Measurements from ENCODE around the gene IMMP2L. TPM values are rescaled to one million over a fixed set of nuclear protein-coding genes. Genes with fewer than 3 reads are reported as not detected.
A peak's percentile ranks its signal among the peaks of the same experiment; 100 is the strongest.

IMMP2L gene
- total and polyA plus RNA-seq, 2 of the 4 experiments (the other 2 are of a cell fraction) = 5.8 to 9.3 TPM

- no peak for TF ChIP-seq MXI1 (IDR thresholded peaks at IDR 0.05; ENCODE audit: borderline replicate concordance, low read depth, low read length)
Measured at GRCh38 chr7:111081546-111082267, 480.6 kb downstream of the IMMP2L start (continued).

GRCh38 chr7:111080495-111081105, 481.7 kb downstream of the IMMP2L start:
- Histone ChIP-seq H4K91ac (ENCODE audit: insufficient read depth, low read depth, low read length) (no peak overlapping the region), H4K5ac (ENCODE audit: low read depth, low read length) (no peak overlapping the region), H3K4me2 (ENCODE audit: low read depth, low read length) (no peak overlapping the region), H2AK5ac (ENCODE audit: low read depth, low read length) (no peak overlapping the region), H3K9ac (ENCODE audit: low read depth, low read length) (no peak overlapping the region), H3K4me1 (ENCODE audit: control insufficient read depth, insufficient read depth, low read length) (peaks cover 8% of the 10 kb centered on the region), H3K36me3 (ENCODE audit: control insufficient read depth, insufficient read depth, low read length) (no peaks in the 10 kb centered on the region), H3K23ac (ENCODE audit: low read depth, low read length) (no peak overlapping the region), H3K56ac (ENCODE audit: extremely low read depth, insufficient read depth, low read length) (no peak overlapping the region), H4K20me1 (ENCODE audit: insufficient read depth, low read length) (no peaks in the 10 kb centered on the region), H3K27me3 (ENCODE audit: control insufficient read depth, insufficient read depth, low read length) (no peaks in the 10 kb centered on the region), H3K4ac (ENCODE audit: low read depth, low read length) (no peak overlapping the region), H3K27ac (ENCODE audit: insufficient read depth, low read length) (no peak overlapping the region), H2AK9ac (replicated peaks; ENCODE audit: low read depth, low read length, poor library complexity) (no peak overlapping the region), H2AFZ (replicated peaks; ENCODE audit: low read length, poor library complexity) (no peak overlapping the region), H2BK120ac (ENCODE audit: low read depth, low read length) (no peak overlapping the region), H3K9me1 (ENCODE audit: insufficient read depth, low read length) (no peaks in the 10 kb centered on the region), H3K9me3 (ENCODE audit: control insufficient read depth, insufficient read depth, low read length) (no peaks in the 10 kb centered on the region), H4K8ac (ENCODE audit: low read depth in 2 of 2, low read length in 2 of 2) (no peak overlapping the region), H3K14ac (replicated peaks; ENCODE audit: low read depth, low read length) (no peak overlapping the region), H2BK5ac (ENCODE audit: low read depth, low read length, poor library complexity, severe bottlenecking) (no peak overlapping the region), H3K18ac (ENCODE audit: low read depth, low read length) (no peak overlapping the region), H2BK20ac (ENCODE audit: low read depth, low read length) (no peak overlapping the region), H2BK15ac (ENCODE audit: low read depth, low read length) (no peak overlapping the region), H3K79me1 (ENCODE audit: low read depth in 1 of 2, low read length in 2 of 2) (no peaks in the 10 kb centered on the region), H3K4me3 (ENCODE audit: insufficient read depth, low read depth, low read length) (no peak overlapping the region)
- ATAC-seq (ENCODE audit: low read depth) = no peak
- no peak for DNase-seq
- TF ChIP-seq MAFK (IDR thresholded peaks at IDR 0.05; ENCODE audit: low read depth, low read length) = peak; percentile 71
- TF ChIP-seq RCOR1 (IDR thresholded peaks at IDR 0.05; ENCODE audit: insufficient replicate concordance, low read length) = no peak
- in situ Hi-C loops (cut with MboI; ENCODE audit: low sequenced_read_pairs) (no loop called here), dilution Hi-C loops (cut with HindIII; ENCODE audit: low sequenced_read_pairs, unreplicated experiment) (no loop called here), intact Hi-C loops (cut with micrococcal nuclease) (no loop called here)
- no TSS peak for BruUV-seq (replicated peaks)
- WGBS, 2 experiments (ENCODE audit: extremely low coverage in 2 of 2, insufficient read length in 1 of 2) = no CpG with 5 or more reads among the region's 1 CpG
- ChIA-PET CTCF (interaction anchor here (0.5 kb wide), 2 partner anchors 11 to 354 kb away, joined by 3 read pairs; no protein-coding TSS in a partner anchor), POLR2A (ENCODE audit: unreplicated experiment) (no interaction called here)
